GM12878 (cell line): Measurements from ENCODE around the gene PKP4. TPM values are rescaled to one million over a fixed set of nuclear protein-coding genes. Genes with fewer than 3 reads are reported as not detected.

Experiments used
- ATAC-seq: fragments of 200-7000 bp; cut with Tn5 transposase; 3 replicates; pipeline ENCODE4 v1.9.1; 2020; ENCODE audit warnings: mild to moderate bottlenecking, moderate library complexity
- BruUV-seq: library from RNA; stranded (reverse); fragments of 400-500 nt; replicated peaks from 2 replicates; lab custom pipeline; 2021; lab: Mats Ljungman, UMichigan
- CTCF ChIA-PET: fragments of 300-600 bp; sonication (Branson Sonifier 250); formaldehyde crosslinking; extraction: SDS; loops from one replicate; lab custom pipeline; 2021; ENCODE audit warnings: inconsistent platforms; lab: Yijun Ruan, JAX
- POLR2A ChIA-PET: fragments of 350-600 bp; formaldehyde crosslinking; extraction: SDS; loops from one replicate; lab custom pipeline; 2021; ENCODE audit warnings: inconsistent platforms; lab: Charles Lee
- RAD21 ChIA-PET: fragments of 300-600 bp; sonication (Branson Sonifier 250); formaldehyde crosslinking; loops from one replicate; lab custom pipeline; 2023; ENCODE audit warnings: antibody characterized with exemption; ENCODE audit not compliant: unreplicated experiment; lab: Charles Lee
- SMC1A ChIA-PET: fragments of 300-600 bp; sonication (Branson Sonifier 250); formaldehyde crosslinking; loops from one replicate; lab custom pipeline; 2023; ENCODE audit not compliant: unreplicated experiment, uncharacterized antibody; lab: Charles Lee
- DNase-seq: peaks from one replicate; pipeline ENCODE4 v3.0.0-alpha.2; 2011; ENCODE audit warnings: low read depth, low spot score
- FAIRE-seq: peaks from 3 replicates; lab custom pipeline; 2011; peaks lifted over from hg19 to GRCh38; lab: Jason Lieb, UNC
- H2AFZ ChIP-seq: 2 replicates; pipeline ENCODE4 v1.6.0; 2011; ENCODE audit warnings: low read depth, low read length, control low read depth; ENCODE audit not compliant: control insufficient read depth
- H3K27ac ChIP-seq: 2 replicates; pipeline ENCODE4 v1.5.1; 2011; ENCODE audit warnings: control low read depth; ENCODE audit not compliant: control insufficient read depth, insufficient read depth
- H3K27me3 ChIP-seq, 2 experiments: replicated peaks in 1 of 2; 2 replicates each; pipeline versions ENCODE4 v1.6.0 to v1.6.1; 2011; ENCODE audit warnings: low read length in 1 of 2; ENCODE audit not compliant: control insufficient read depth in 2 of 2, insufficient read depth in 2 of 2
- H3K36me3 ChIP-seq, 2 experiments: 2 replicates each; pipeline ENCODE4 v1.5.1; 2011; ENCODE audit warnings: low read length in 1 of 2; ENCODE audit not compliant: control insufficient read depth in 2 of 2, insufficient read depth in 2 of 2
- H3K4me1 ChIP-seq: 2 replicates; pipeline ENCODE4 v1.6.1; 2011; ENCODE audit warnings: mild to moderate bottlenecking, low read length, moderate library complexity, mixed read lengths; ENCODE audit not compliant: control insufficient read depth, insufficient read depth
- H3K4me2 ChIP-seq: 2 replicates; pipeline ENCODE4 v1.6.0; 2011; ENCODE audit warnings: control low read depth; ENCODE audit not compliant: control insufficient read depth, insufficient read depth
- H3K4me3 ChIP-seq: fragments of 200-600 bp; sonication (generic); 2 replicates; pipeline ENCODE4 v1.5.1; 2016
- H3K79me2 ChIP-seq: 2 replicates; pipeline ENCODE4 v1.6.0; 2011; ENCODE audit warnings: low read length; ENCODE audit not compliant: control insufficient read depth, insufficient read depth
- H3K9ac ChIP-seq: 2 replicates; pipeline ENCODE4 v1.8.0; 2011; ENCODE audit warnings: low read length, control low read depth, mixed read lengths; ENCODE audit not compliant: control insufficient read depth, insufficient read depth
- H3K9me3 ChIP-seq: replicated peaks from 3 replicates; pipeline ENCODE4 v1.5.1; 2011; ENCODE audit warnings: mild to moderate bottlenecking, low read length; ENCODE audit not compliant: control insufficient read depth, insufficient read depth
- H4K20me1 ChIP-seq: 2 replicates; pipeline ENCODE4 v1.6.0; 2011; ENCODE audit not compliant: control insufficient read depth, insufficient read depth
- CHD4 ChIP-seq: fragments of 200-600 bp; sonication (generic); IDR thresholded peaks from 2 replicates; pipeline ENCODE4 v1.6.1; 2016; ENCODE audit warnings: mild to moderate bottlenecking
- FOS ChIP-seq: IDR thresholded peaks from 3 replicates; pipeline ENCODE4 v1.6.1; 2011; ENCODE audit warnings: borderline replicate concordance; ENCODE audit not compliant: insufficient read length; ENCODE audit errors: extremely low read depth
- JUNB ChIP-seq: IDR thresholded peaks from 2 replicates; pipeline ENCODE4 v1.6.1; 2016; ENCODE audit warnings: antibody characterized with exemption, mild to moderate bottlenecking
- MYC ChIP-seq: IDR thresholded peaks from 2 replicates; pipeline ENCODE4 v1.6.1; 2011; ENCODE audit warnings: mild to moderate bottlenecking, low read length, moderate library complexity, inconsistent platforms; ENCODE audit not compliant: insufficient read depth, insufficient replicate concordance, insufficient read length, severe bottlenecking
- POLR2AphosphoS2 ChIP-seq: IDR thresholded peaks from 2 replicates; pipeline ENCODE4 v1.6.1; 2011; ENCODE audit warnings: low read depth, mild to moderate bottlenecking, low read length, improper control_type of control experiment, moderate library complexity
- SREBF1 ChIP-seq: IDR thresholded peaks from 2 replicates; pipeline ENCODE4 v1.6.1; 2012; ENCODE audit warnings: mild to moderate bottlenecking, low read length
- TARDBP ChIP-seq: IDR thresholded peaks from 2 replicates; pipeline ENCODE4 v1.6.1; 2016; ENCODE audit warnings: borderline replicate concordance
- TBL1XR1 ChIP-seq: IDR thresholded peaks from 2 replicates; pipeline ENCODE4 v1.6.1; 2012; ENCODE audit warnings: low read depth, low read length, improper control_type of control experiment
- TCF7 ChIP-seq: IDR thresholded peaks from 2 replicates; pipeline ENCODE4 v1.6.1; 2014; ENCODE audit warnings: antibody characterized with exemption, borderline replicate concordance
- YY1 ChIP-seq: IDR thresholded peaks from 2 replicates; pipeline ENCODE4 v1.6.1; 2011; ENCODE audit warnings: low read depth, mild to moderate bottlenecking, low read length
- WGBS: methylation state at CpG from one replicate; pipeline ENCODE4 v1.1.6; 2016; ENCODE audit warnings: low lambda C conversion rate; ENCODE audit not compliant: insufficient replicate concordance, insufficient coverage; ENCODE audit errors: missing lambda C conversion rate; 5-methylcytosine and 5-hydroxymethylcytosine counted together
- in situ Hi-C: fragments of 300-500 bp; cut with MboI; formaldehyde crosslinking; loops from 9 replicates; pipeline ENCODE4 v1.14.3; 2018; ENCODE audit warnings: mixed read lengths
- intact Hi-C: fragments of 100-400 bp; cut with micrococcal nuclease; formaldehyde crosslinking; loops from one replicate; pipeline ENCODE4 v1.14.2; 2022; ENCODE audit not compliant: unreplicated experiment
- polyA plus RNA-seq, 11 experiments: library from polyadenylated mRNA; depleted of rRNA in 4 of 11; unstranded in 6 of 11; stranded (reverse) in 5 of 11; fragments of >200 nt; fragmentation: Nextera tagmentation in 4 of 11; fragmentation: Illumina TruSeq in 1 of 11; extraction: Ambion mirVana in 4 of 11; extraction: Trizol in 1 of 11; gene quantifications; 1 replicate in 1 of 11; 2 replicates in 10 of 11; pipeline versions ENCODE4 v1.2.1 to v1.2.3, GENCODE V29; 2011 to 2016; ENCODE audit warnings: inconsistent platforms in 2 of 11, missing spikeins in 2 of 11, low read depth in 1 of 11
- total RNA-seq, 4 experiments: library from RNA; depleted of rRNA in 3 of 4; stranded (reverse); fragments of >200 nt in 3 of 4; fragmentation: Illumina TruSeq in 1 of 4; extraction: Trizol in 1 of 4; gene quantifications; 2 replicates each; pipeline versions ENCODE4 v1.2.1 to v1.2.3, GENCODE V29; 2013 to 2021
- TF ChIP-seq, protein P1 (sequence below), 3 experiments: IDR thresholded peaks in 2 of 3; conservative IDR thresholded peaks in 1 of 3; 2 replicates each; pipeline ENCODE4 v1.5.1; 2011; ENCODE audit warnings: low read depth in 3 of 3, low read length in 3 of 3, mild to moderate bottlenecking in 3 of 3, control low read depth in 2 of 3, moderate library complexity in 2 of 3, inconsistent platforms in 1 of 3, mixed read lengths in 1 of 3; ENCODE audit not compliant: control insufficient read depth in 2 of 3, insufficient read depth in 1 of 3; ENCODE audit errors: extremely low read depth in 1 of 3
- TF ChIP-seq, protein P2 (sequence below): fragments of 450-650 bp; IDR thresholded peaks from 2 replicates; pipeline ENCODE4 v1.6.1; 2017; ENCODE audit warnings: mild to moderate bottlenecking, low read depth, inconsistent platforms; ENCODE audit not compliant: poor library complexity, severe bottlenecking

Gene PKP4
- total and polyA plus RNA-seq, 10 of the 15 experiments (the other 5 are each of a cell fraction or from before 2014, with no cell fraction given): 4.8 to 35.8 (median 17.7) TPM

DNA sequence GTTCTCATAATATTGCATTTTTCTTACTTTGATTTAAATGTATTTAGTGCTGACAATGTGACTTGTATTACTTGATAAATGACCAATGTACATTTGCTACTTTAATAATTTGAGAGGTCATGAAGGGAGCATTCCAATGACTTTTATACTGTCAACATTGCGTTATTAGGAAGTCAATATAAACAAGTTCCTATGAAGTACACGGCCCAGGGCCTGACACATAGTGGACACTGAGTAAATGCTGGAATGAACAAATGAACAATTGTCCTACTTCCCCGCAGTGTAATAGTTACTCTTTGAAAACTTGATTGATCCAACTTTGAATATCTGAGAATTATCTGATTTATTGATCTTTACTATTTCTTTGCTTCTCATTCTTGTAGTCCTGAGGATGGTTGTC is 47.3 kb downstream of the PKP4 start:
- ATAC-seq (no peak), DNase-seq (no peak), FAIRE-seq (no peak)
- no TSS peak for BruUV-seq
- Histone ChIP-seq H3K4me3 (no peak overlapping the region), H3K4me1 (no peaks in the 10 kb centered on the region), H3K36me3 (no peaks in the 10 kb centered on the region), H3K79me2 (no peaks in the 10 kb centered on the region), H3K27ac (no peak overlapping the region), H3K27me3 (no peaks in the 10 kb centered on the region), H3K4me2 (no peak overlapping the region), H4K20me1 (no peaks in the 10 kb centered on the region), H3K9ac (no peak overlapping the region), H3K9me3 (no peaks in the 10 kb centered on the region), H2AFZ (no peak overlapping the region)
- intact Hi-C loops: no loop called here
- ChIA-PET CTCF (no interaction called here), POLR2A (no interaction called here), RAD21 (no interaction called here), SMC1A (no interaction called here)
- no peak for TF ChIP-seq TBL1XR1
- TF ChIP-seq, protein P1, sequence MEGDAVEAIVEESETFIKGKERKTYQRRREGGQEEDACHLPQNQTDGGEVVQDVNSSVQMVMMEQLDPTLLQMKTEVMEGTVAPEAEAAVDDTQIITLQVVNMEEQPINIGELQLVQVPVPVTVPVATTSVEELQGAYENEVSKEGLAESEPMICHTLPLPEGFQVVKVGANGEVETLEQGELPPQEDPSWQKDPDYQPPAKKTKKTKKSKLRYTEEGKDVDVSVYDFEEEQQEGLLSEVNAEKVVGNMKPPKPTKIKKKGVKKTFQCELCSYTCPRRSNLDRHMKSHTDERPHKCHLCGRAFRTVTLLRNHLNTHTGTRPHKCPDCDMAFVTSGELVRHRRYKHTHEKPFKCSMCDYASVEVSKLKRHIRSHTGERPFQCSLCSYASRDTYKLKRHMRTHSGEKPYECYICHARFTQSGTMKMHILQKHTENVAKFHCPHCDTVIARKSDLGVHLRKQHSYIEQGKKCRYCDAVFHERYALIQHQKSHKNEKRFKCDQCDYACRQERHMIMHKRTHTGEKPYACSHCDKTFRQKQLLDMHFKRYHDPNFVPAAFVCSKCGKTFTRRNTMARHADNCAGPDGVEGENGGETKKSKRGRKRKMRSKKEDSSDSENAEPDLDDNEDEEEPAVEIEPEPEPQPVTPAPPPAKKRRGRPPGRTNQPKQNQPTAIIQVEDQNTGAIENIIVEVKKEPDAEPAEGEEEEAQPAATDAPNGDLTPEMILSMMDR (IDR thresholded peaks at IDR 0.05 in 2 of 3, conservative IDR thresholded peaks at IDR 0.05 in 1 of 3; ENCODE audit: control insufficient read depth in 2 of 3, extremely low read depth in 1 of 3, insufficient read depth in 1 of 3, low read depth in 3 of 3, low read length in 3 of 3): no peak
- no peak for TF ChIP-seq JUNB
- no peak for TF ChIP-seq FOS
- no peak for TF ChIP-seq TARDBP
- 100% methylated on average over 3 of the region's 3 CpGs for WGBS
- in situ Hi-C loops: no loop called here

DNA sequence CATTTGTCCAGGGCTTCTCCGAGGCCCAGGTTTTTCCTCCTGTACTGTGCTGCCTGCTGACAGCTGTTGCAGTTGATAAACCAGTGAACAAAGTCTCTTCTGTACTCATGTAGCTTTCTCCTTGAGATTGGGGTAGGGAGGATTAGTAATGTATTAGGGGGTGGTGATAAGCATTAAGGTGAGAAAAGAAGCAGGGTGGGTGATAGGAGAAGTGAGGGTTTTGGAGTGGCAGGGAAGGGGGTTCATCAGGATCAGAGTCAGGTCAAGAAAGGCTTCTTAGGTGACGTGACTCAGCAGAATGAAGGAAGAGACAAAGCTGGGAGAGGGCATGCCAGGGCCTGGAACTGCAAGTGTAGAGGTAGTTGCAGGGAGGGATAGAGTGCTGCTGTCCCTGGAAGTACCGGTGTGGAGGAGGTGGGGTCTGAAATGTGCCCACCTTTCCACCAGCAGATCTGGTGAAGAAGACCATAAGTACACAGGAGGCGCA is 48.7 kb downstream of the PKP4 start:
- RAD21 ChIA-PET: no interaction called here
- in situ Hi-C loops (no loop called here), intact Hi-C loops (no loop called here)
- CTCF ChIA-PET: no interaction called here
- H3K4me1 ChIP-seq: no peaks in the 10 kb centered on the region
- POLR2A ChIA-PET: no interaction called here
- H4K20me1 ChIP-seq: no peaks in the 10 kb centered on the region
- no peaks in the 10 kb centered on the region for H3K79me2 ChIP-seq
- SMC1A ChIA-PET: no interaction called here
- no peak for DNase-seq
- H2AFZ ChIP-seq: no peak overlapping the region
- TF ChIP-seq MYC (no peak), YY1 (no peak), CHD4 (no peak), SREBF1 (no peak), TCF7 (no peak), POLR2AphosphoS2 (no peak)
- TF ChIP-seq, protein P2, sequence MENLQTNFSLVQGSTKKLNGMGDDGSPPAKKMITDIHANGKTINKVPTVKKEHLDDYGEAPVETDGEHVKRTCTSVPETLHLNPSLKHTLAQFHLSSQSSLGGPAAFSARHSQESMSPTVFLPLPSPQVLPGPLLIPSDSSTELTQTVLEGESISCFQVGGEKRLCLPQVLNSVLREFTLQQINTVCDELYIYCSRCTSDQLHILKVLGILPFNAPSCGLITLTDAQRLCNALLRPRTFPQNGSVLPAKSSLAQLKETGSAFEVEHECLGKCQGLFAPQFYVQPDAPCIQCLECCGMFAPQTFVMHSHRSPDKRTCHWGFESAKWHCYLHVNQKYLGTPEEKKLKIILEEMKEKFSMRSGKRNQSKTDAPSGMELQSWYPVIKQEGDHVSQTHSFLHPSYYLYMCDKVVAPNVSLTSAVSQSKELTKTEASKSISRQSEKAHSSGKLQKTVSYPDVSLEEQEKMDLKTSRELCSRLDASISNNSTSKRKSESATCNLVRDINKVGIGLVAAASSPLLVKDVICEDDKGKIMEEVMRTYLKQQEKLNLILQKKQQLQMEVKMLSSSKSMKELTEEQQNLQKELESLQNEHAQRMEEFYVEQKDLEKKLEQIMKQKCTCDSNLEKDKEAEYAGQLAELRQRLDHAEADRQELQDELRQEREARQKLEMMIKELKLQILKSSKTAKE: no peak
- H3K9me3 ChIP-seq: no peaks in the 10 kb centered on the region
- no peak overlapping the region for H3K4me3 ChIP-seq
- no TSS peak for BruUV-seq
- FAIRE-seq: no peak
- ATAC-seq: no peak
- no peaks in the 10 kb centered on the region for H3K36me3 ChIP-seq
- H3K27me3 ChIP-seq: no peaks in the 10 kb centered on the region
- no peak overlapping the region for H3K4me2 ChIP-seq
- WGBS: 99% methylated on average over 4 of the region's 4 CpGs
- H3K27ac ChIP-seq: no peak overlapping the region
- H3K9ac ChIP-seq: no peak overlapping the region
